Fibroblast of lung (primary cell): ENCODE results near the gene USP15. TPM values are rescaled to one million over a fixed set of nuclear protein-coding genes. Genes with fewer than 3 reads are reported as not detected.
"Not testable (repeated sequence)": the region's sequence is repeated elsewhere in the genome, so short reads cannot be mapped to it uniquely, and the experiment has no call there.

Experiments
- DNase-seq, 2 donors: peaks; one replicate each; pipeline versions ENCODE4 v3.0.0 to v3.0.0-alpha.2; 2010; ENCODE audit warnings: low read depth in 2 of 2
- H2AFZ ChIP-seq: 2 replicates; pipeline ENCODE4 v1.5.1; 2012; ENCODE audit warnings: low read length, control low read depth, inconsistent platforms
- H3K27ac ChIP-seq: 2 replicates; pipeline ENCODE4 v1.5.1; 2011; ENCODE audit warnings: low read length, control low read depth; ENCODE audit not compliant: insufficient read depth
- H3K27me3 ChIP-seq: 2 replicates; pipeline ENCODE4 v1.5.1; 2011; ENCODE audit warnings: mild to moderate bottlenecking, low read length; ENCODE audit not compliant: control insufficient read depth, insufficient read depth
- H3K36me3 ChIP-seq: 2 replicates; pipeline ENCODE4 v1.5.1; 2011; ENCODE audit warnings: low read length; ENCODE audit not compliant: control insufficient read depth, insufficient read depth
- H3K4me1 ChIP-seq: 2 replicates; pipeline ENCODE4 v1.5.1; 2011; ENCODE audit warnings: low read length; ENCODE audit not compliant: control insufficient read depth, insufficient read depth; ENCODE audit errors: extremely low read depth
- H3K4me2 ChIP-seq: 2 replicates; pipeline ENCODE4 v1.5.1; 2011; ENCODE audit warnings: low read length, control low read depth; ENCODE audit not compliant: insufficient read depth; ENCODE audit errors: extremely low read depth
- H3K4me3 ChIP-seq, 4 experiments: fragments of 200-600 bp in 1 of 4; sonication (generic) in 1 of 4; replicated peaks in 1 of 4; 2 replicates each; pipeline ENCODE4 v1.5.1; 2011 to 2016; ENCODE audit warnings: low read length in 4 of 4, low read depth in 3 of 4, mild to moderate bottlenecking in 3 of 4, control low read depth in 2 of 4, inconsistent platforms in 1 of 4, mixed read lengths in 1 of 4; ENCODE audit not compliant: insufficient read depth in 1 of 4; ENCODE audit errors: control extremely low read depth in 1 of 4
- H3K79me2 ChIP-seq: 2 replicates; pipeline ENCODE4 v1.5.1; 2012; ENCODE audit warnings: mild to moderate bottlenecking, low read length, inconsistent platforms; ENCODE audit not compliant: control insufficient read depth, insufficient read depth
- H3K9ac ChIP-seq: 2 replicates; pipeline ENCODE4 v1.5.1; 2011; ENCODE audit warnings: mild to moderate bottlenecking, low read length, control low read depth; ENCODE audit not compliant: insufficient read depth
- H3K9me3 ChIP-seq: 2 replicates; pipeline ENCODE4 v1.5.1; 2012; ENCODE audit warnings: low read depth, low read length; ENCODE audit not compliant: control insufficient read depth, insufficient read depth
- H4K20me1 ChIP-seq: 2 replicates; pipeline ENCODE4 v1.5.1; 2011; ENCODE audit warnings: low read length; ENCODE audit not compliant: control insufficient read depth, insufficient read depth; ENCODE audit errors: extremely low read depth
- CTCF ChIP-seq, 2 donors: IDR thresholded peaks in 1 of 2; conservative IDR thresholded peaks in 1 of 2; 1 replicate in 1 of 2; 2 replicates in 1 of 2; pipeline ENCODE4 v1.5.1; 2011 to 2012; ENCODE audit warnings: low read length in 2 of 2, control low read depth in 1 of 2, inconsistent platforms in 1 of 2, low read depth in 1 of 2, mild to moderate bottlenecking in 1 of 2
- EZH2 ChIP-seq: IDR thresholded peaks from 2 replicates; pipeline ENCODE4 v1.5.1; 2012; ENCODE audit warnings: low read length, control low read depth, mild to moderate bottlenecking; ENCODE audit errors: missing control alignments
- polyA plus RNA-seq, 2 donors: library from polyadenylated mRNA; depleted of rRNA in 1 of 2; stranded (reverse) in 1 of 2; unstranded in 1 of 2; fragments of >200 nt; gene quantifications; 2 replicates each; pipeline ENCODE4 v1.2.1, GENCODE V29; 2011 to 2012; ENCODE audit warnings: missing spikeins in 1 of 2
- total RNA-seq: library from RNA; depleted of rRNA; stranded (reverse); fragments of >200 nt; gene quantifications from 2 replicates; pipeline ENCODE4 v1.2.1, GENCODE V29; 2014

Gene USP15
- total and polyA plus RNA-seq, 2 donors (not counting 1 experiment from before 2014, with no cell fraction given) = 57.6 to 63.1 TPM

- H3K4me3 ChIP-seq = no peak overlapping the region
- H4K20me1 ChIP-seq = no peaks in the 10 kb centered on the region
- H3K27me3 ChIP-seq = peaks cover 6% of the 10 kb centered on the region
- no peak for DNase-seq
- no peaks in the 10 kb centered on the region for H3K4me1 ChIP-seq
- no peaks in the 10 kb centered on the region for H3K79me2 ChIP-seq
- H3K9me3 ChIP-seq = no peaks in the 10 kb centered on the region
- no peak overlapping the region for H3K27ac ChIP-seq
- H3K4me2 ChIP-seq = no peak overlapping the region
- H3K36me3 ChIP-seq = no peaks in the 10 kb centered on the region
- no peak overlapping the region for H2AFZ ChIP-seq
- no peak for TF ChIP-seq EZH2
- TF ChIP-seq CTCF (conservative IDR thresholded peaks at IDR 0.05 in 1 of 2, IDR thresholded peaks at IDR 0.05 in 1 of 2; ENCODE audit: low read depth in 1 of 2, low read length in 2 of 2) = no peak
- no peak overlapping the region for H3K9ac ChIP-seq
Observed at GRCh38 chr12:62446754-62447452, 186.7 kb downstream of the USP15 start.

DNA sequence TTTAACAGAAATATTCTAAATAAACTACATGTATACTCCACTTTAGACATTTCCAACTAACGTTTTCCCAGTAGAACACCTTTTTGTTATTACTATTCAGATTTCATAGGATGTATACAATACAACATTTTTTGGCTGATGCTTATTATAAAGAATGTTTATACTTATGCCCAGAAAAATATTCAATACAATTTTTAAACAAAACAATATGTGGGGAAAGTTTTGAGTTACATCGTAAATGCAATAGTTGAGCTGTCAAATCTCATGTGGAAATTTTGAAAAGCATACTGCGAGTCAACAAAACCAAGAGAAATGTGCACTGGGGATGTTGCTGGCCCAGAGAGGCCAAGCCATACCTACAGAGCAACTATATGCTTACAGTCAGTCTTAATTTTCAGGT, 188.2 kb downstream of the USP15 start:
- H3K4me3 ChIP-seq = no peak overlapping the region
- no peak overlapping the region for H3K27ac ChIP-seq
- no peaks in the 10 kb centered on the region for H4K20me1 ChIP-seq
- no peak overlapping the region for H2AFZ ChIP-seq
- TF ChIP-seq EZH2 = no peak
- no peak for TF ChIP-seq CTCF (conservative IDR thresholded peaks at IDR 0.05 in 1 of 2, IDR thresholded peaks at IDR 0.05 in 1 of 2; ENCODE audit: low read depth in 1 of 2, low read length in 2 of 2)
- no peak overlapping the region for H3K4me2 ChIP-seq
- H3K27me3 ChIP-seq = peaks cover 11% of the 10 kb centered on the region
- H3K9ac ChIP-seq = no peak overlapping the region
- no peaks in the 10 kb centered on the region for H3K36me3 ChIP-seq
- H3K9me3 ChIP-seq = no peaks in the 10 kb centered on the region
- no peaks in the 10 kb centered on the region for H3K79me2 ChIP-seq
- H3K4me1 ChIP-seq = no peaks in the 10 kb centered on the region
- no peak for DNase-seq

DNA sequence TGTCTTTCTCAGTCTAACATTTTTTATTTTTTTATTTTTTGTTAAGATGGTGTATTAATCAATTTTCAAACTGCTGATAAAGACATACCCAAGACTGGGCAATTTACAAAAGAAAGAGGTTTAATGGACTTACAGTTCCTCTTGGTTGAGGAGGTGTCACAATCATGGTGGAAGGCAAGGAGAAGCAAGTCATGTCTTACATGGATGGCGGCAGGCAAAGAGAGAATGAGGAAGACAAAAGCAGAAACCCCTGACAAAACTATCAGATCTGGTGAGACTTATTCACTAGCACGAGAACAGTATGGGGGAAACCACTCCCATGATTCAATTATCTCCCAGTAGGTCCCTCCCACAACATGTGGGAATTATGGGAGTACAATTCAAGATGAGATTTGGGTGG, 195.2 kb downstream of the USP15 start:
- not testable (repeated sequence) for H3K4me3 ChIP-seq, H3K9ac ChIP-seq, H4K20me1 ChIP-seq, H2AFZ ChIP-seq, H3K4me2 ChIP-seq, H3K27ac ChIP-seq, H3K9me3 ChIP-seq, H3K4me1 ChIP-seq, DNase-seq, H3K79me2 ChIP-seq, H3K36me3 ChIP-seq
- peaks cover 11% of the 10 kb centered on the region for H3K27me3 ChIP-seq
